ENCODE results near the gene COL4A2. TPM values are rescaled to one million over a fixed set of nuclear protein-coding genes. Genes with fewer than 3 reads are reported as not detected.

COL4A2 gene
- total RNA-seq, 1 experiment from 2014 or later: 74.5 TPM

DNA sequence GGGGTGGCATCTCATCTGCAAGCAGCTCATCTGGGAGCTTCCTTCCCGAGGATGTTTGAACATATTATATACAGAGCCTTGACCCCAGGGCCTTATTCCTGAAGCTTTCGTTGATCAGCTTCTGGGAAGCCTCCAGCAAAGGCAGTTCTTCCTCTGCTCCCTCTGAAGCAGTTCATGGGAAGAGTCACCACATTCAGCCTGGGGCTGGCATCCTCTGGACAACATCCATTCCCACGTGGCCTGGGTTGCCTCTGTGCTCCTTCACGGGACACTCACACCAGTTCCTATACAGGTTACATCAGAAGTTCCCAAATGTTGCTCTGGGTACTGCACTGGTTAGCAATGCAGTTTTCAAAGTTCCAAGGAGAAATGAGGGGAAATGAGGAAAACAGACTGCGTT lies 29.6 kb downstream of the COL4A2 start:
- H3K9me3 ChIP-seq (ENCODE audit: low read length): no peaks in the 10 kb centered on the region
- POLR2A ChIA-PET (ENCODE audit: unreplicated experiment): no interaction called here
- no peaks in the 10 kb centered on the region for H3K9me2 ChIP-seq (replicated peaks; ENCODE audit: low read length)
- H3F3A ChIP-seq (ENCODE audit: low read length, unreplicated experiment): no peaks in the 10 kb centered on the region
- no peak overlapping the region for H3K9ac ChIP-seq (ENCODE audit: low read length)
- H3K36me3 ChIP-seq (ENCODE audit: low read depth, low read length): no peaks in the 10 kb centered on the region
- no peak overlapping the region for H3K4me2 ChIP-seq (ENCODE audit: low read length)
- H2AFZ ChIP-seq (ENCODE audit: low read length): no peak overlapping the region
- H3K27me3 ChIP-seq (ENCODE audit: low read length): no peaks in the 10 kb centered on the region
- peaks cover 10% of the 10 kb centered on the region for H3K79me2 ChIP-seq (ENCODE audit: low read length)
- no peak for DNase-seq
- intact Hi-C loops (cut with micrococcal nuclease): no loop called here
- no peak overlapping the region for H3K4me3 ChIP-seq (ENCODE audit: low read length)
- no TSS peak for BruUV-seq (replicated peaks)
- no peaks in the 10 kb centered on the region for H4K20me1 ChIP-seq (ENCODE audit: low read length)
- CTCF ChIA-PET: no interaction called here
- no peaks in the 10 kb centered on the region for H3K4me1 ChIP-seq (ENCODE audit: insufficient read depth, low read length)
- TF ChIP-seq, protein P1, sequence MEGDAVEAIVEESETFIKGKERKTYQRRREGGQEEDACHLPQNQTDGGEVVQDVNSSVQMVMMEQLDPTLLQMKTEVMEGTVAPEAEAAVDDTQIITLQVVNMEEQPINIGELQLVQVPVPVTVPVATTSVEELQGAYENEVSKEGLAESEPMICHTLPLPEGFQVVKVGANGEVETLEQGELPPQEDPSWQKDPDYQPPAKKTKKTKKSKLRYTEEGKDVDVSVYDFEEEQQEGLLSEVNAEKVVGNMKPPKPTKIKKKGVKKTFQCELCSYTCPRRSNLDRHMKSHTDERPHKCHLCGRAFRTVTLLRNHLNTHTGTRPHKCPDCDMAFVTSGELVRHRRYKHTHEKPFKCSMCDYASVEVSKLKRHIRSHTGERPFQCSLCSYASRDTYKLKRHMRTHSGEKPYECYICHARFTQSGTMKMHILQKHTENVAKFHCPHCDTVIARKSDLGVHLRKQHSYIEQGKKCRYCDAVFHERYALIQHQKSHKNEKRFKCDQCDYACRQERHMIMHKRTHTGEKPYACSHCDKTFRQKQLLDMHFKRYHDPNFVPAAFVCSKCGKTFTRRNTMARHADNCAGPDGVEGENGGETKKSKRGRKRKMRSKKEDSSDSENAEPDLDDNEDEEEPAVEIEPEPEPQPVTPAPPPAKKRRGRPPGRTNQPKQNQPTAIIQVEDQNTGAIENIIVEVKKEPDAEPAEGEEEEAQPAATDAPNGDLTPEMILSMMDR (conservative IDR thresholded peaks at IDR 0.05; ENCODE audit: low read depth, low read length): no peak
- no peak overlapping the region for H3K27ac ChIP-seq (ENCODE audit: low read length)
- ATAC-seq: no peak

DNA sequence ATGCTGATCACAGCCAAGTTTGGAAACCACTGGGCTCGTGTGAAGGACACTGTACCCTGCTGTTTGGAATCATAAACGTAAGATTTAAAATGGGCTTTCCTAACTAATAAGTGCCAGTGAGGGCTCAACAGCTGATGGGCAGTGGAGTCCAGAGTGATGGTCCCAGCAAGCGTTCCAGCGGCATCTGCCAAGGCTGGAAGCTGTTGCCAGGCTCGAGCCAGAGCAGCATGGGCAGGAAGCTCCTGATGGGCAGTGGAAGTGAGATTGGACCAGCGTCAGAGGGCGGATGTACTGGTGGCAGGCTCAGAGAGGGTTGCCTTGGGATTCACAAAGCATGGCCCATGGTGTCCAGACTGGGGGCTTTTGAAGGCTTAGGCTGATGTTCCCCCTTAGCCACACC lies 30.2 kb downstream of the COL4A2 start:
- ATAC-seq (no peak), DNase-seq (no peak)
- H3K9me3 ChIP-seq (ENCODE audit: low read length): no peaks in the 10 kb centered on the region
- H3K27me3 ChIP-seq (ENCODE audit: low read length): no peaks in the 10 kb centered on the region
- no peaks in the 10 kb centered on the region for H3K9me2 ChIP-seq (replicated peaks; ENCODE audit: low read length)
- no peak overlapping the region for H3K9ac ChIP-seq (ENCODE audit: low read length)
- H2AFZ ChIP-seq (ENCODE audit: low read length): no peak overlapping the region
- CTCF ChIA-PET: no interaction called here
- POLR2A ChIA-PET (ENCODE audit: unreplicated experiment): no interaction called here
- no TSS peak for BruUV-seq (replicated peaks)
- H4K20me1 ChIP-seq (ENCODE audit: low read length): no peaks in the 10 kb centered on the region
- H3K4me1 ChIP-seq (ENCODE audit: insufficient read depth, low read length): no peaks in the 10 kb centered on the region
- peaks cover 14% of the 10 kb centered on the region for H3K79me2 ChIP-seq (ENCODE audit: low read length)
- H3K36me3 ChIP-seq (ENCODE audit: low read depth, low read length): no peaks in the 10 kb centered on the region
- no peak overlapping the region for H3K4me3 ChIP-seq (ENCODE audit: low read length)
- H3K27ac ChIP-seq (ENCODE audit: low read length): no peak overlapping the region
- no peaks in the 10 kb centered on the region for H3F3A ChIP-seq (ENCODE audit: low read length, unreplicated experiment)
- intact Hi-C loops (cut with micrococcal nuclease): no loop called here
- TF ChIP-seq, protein P1 (conservative IDR thresholded peaks at IDR 0.05; ENCODE audit: low read depth, low read length): no peak
- TF ChIP-seq EZH2 (IDR thresholded peaks at IDR 0.05; ENCODE audit: low read length, unreplicated experiment) (no peak), EZH2phosphoT487 (IDR thresholded peaks at IDR 0.05; ENCODE audit: borderline replicate concordance, low read length) (no peak)
- no peak overlapping the region for H3K4me2 ChIP-seq (ENCODE audit: low read length)

DNA sequence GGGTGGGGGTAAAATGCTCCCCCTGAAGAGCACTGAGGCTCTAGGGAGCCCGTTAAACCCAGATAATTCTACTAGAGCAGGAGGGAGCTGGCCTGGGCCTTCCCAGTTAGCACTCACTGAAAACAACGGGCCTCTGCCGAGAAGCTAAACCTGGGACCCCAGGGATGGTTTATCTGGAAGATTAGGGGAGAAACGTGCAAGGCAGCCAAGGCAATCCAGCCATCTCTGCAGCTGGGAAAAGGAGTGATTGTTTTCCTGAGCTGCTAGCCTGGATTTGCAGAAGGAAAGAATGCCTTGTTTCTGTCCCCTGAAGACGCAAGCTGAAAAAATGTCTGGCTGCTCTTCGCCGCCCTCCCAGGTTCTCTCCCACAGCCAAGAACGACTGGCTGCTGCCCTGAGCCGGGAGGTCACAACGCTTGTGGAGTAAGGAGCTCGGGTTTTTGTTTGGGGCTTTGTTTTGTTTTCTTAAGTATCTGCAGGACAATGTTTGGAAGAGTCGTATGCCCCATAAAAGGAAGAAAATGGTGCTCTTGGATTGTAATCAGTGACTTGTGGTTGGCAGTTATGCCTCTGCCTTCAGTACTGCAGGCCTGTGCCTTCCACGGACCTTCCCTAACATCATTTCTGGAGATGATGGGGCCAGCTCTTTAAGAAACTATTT lies 31.5 kb downstream of the COL4A2 start:
- Histone ChIP-seq H3F3A (ENCODE audit: low read length, unreplicated experiment) (no peaks in the 10 kb centered on the region), H4K20me1 (ENCODE audit: low read length) (no peaks in the 10 kb centered on the region), H3K9ac (ENCODE audit: low read length) (no peak overlapping the region), H3K9me2 (replicated peaks; ENCODE audit: low read length) (no peaks in the 10 kb centered on the region), H3K79me2 (ENCODE audit: low read length) (peaks cover 19% of the 10 kb centered on the region), H3K4me3 (ENCODE audit: low read length) (no peak overlapping the region), H3K27ac (ENCODE audit: low read length) (no peak overlapping the region), H3K4me2 (ENCODE audit: low read length) (no peak overlapping the region), H2AFZ (ENCODE audit: low read length) (no peak overlapping the region), H3K36me3 (ENCODE audit: low read depth, low read length) (no peaks in the 10 kb centered on the region), H3K27me3 (ENCODE audit: low read length) (no peaks in the 10 kb centered on the region), H3K9me3 (ENCODE audit: low read length) (no peaks in the 10 kb centered on the region), H3K4me1 (ENCODE audit: insufficient read depth, low read length) (peaks cover 12% of the 10 kb centered on the region)
- intact Hi-C loops (cut with micrococcal nuclease): no loop called here
- DNase-seq (no peak), ATAC-seq (no peak)
- BruUV-seq (replicated peaks): no TSS peak
- ChIA-PET CTCF (interaction anchor here (0.7 kb wide), 1 partner anchor 105 kb away, joined by 4 read pairs; no protein-coding TSS in a partner anchor), POLR2A (ENCODE audit: unreplicated experiment) (no interaction called here)
- TF ChIP-seq EZH2 (IDR thresholded peaks at IDR 0.05; ENCODE audit: low read length, unreplicated experiment) (no peak), EZH2phosphoT487 (IDR thresholded peaks at IDR 0.05; ENCODE audit: borderline replicate concordance, low read length) (no peak)
- TF ChIP-seq, protein P1 (conservative IDR thresholded peaks at IDR 0.05; ENCODE audit: low read depth, low read length): no peak
